Measurements from ENCODE around the gene SYNPO2.

DNA sequence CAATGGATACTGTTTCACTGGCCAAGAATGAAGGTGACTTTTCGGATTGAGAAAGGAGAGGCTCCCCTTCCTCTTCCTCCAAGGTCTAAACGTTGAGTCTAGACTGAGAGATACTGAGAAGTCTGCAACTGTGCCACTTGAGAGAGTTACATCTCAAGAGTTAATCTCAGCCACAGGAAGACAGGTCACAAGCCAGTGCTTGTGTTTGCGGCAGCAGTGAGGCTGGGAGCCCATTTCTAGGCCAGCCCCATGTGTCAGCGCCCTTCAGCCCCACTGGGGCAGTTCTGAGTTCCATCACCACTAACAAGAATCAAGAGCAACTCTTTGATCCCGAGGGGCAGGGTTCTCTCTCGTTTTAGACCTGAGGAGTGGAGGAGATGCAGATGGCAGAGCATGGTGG lies 45.4 kb upstream of the SYNPO2 start:
- TF ChIP-seq, protein P1, sequence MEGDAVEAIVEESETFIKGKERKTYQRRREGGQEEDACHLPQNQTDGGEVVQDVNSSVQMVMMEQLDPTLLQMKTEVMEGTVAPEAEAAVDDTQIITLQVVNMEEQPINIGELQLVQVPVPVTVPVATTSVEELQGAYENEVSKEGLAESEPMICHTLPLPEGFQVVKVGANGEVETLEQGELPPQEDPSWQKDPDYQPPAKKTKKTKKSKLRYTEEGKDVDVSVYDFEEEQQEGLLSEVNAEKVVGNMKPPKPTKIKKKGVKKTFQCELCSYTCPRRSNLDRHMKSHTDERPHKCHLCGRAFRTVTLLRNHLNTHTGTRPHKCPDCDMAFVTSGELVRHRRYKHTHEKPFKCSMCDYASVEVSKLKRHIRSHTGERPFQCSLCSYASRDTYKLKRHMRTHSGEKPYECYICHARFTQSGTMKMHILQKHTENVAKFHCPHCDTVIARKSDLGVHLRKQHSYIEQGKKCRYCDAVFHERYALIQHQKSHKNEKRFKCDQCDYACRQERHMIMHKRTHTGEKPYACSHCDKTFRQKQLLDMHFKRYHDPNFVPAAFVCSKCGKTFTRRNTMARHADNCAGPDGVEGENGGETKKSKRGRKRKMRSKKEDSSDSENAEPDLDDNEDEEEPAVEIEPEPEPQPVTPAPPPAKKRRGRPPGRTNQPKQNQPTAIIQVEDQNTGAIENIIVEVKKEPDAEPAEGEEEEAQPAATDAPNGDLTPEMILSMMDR (IDR thresholded peaks at IDR 0.05) = no peak
- no peak for TF ChIP-seq POLR2A (IDR thresholded peaks at IDR 0.05)

All from vagina (tissue), 2 donors.